GM18873 (cell line): ENCODE measurements around the gene PGRMC2.

Source experiments
- ATAC-seq: cut with Tn5 transposase; IDR thresholded peaks from one replicate; pipeline ENCODE4 v1.9.1; 2021; ENCODE audit warnings: mild to moderate bottlenecking, moderate library complexity, moderate number of reproducible peaks; ENCODE audit not compliant: unreplicated experiment, low FRiP score

PGRMC2 gene

GRCh38 chr4:128225148-128225547 lies 62.5 kb downstream of the PGRMC2 start:
- ATAC-seq, result no peak

- no peak for ATAC-seq
Measured at GRCh38 chr4:128221586-128221985, 66.0 kb downstream of the PGRMC2 start.

- ATAC-seq, result peak; percentile 60
Measured at GRCh38 chr4:128220286-128221235, 67.1 kb downstream of the PGRMC2 start.
